Measurements from ENCODE around the gene SORL1.

- TF ChIP-seq SMARCC2 (IDR thresholded peaks at IDR 0.05) (no peak), NR2F1 (CRISPR knock-in tag; IDR thresholded peaks at IDR 0.05) (no peak), ZNF256 (CRISPR knock-in tag; conservative IDR thresholded peaks at IDR 0.05) (no peak), FOXK1 (CRISPR knock-in tag; IDR thresholded peaks at IDR 0.05; ENCODE audit: borderline replicate concordance, low read depth) (no peak), CTCF (CRISPR knock-in tag; IDR thresholded peaks at IDR 0.05) (no peak)
These were observed 62.6 kb downstream of the SORL1 start for GRCh38 chr11:121514432-121515334.

Data from HepG2 (cell line).